Esophagus muscularis mucosa (tissue), 3 donors: Measurements from ENCODE around the gene SBDS.

Source experiments
- CTCF ChIP-seq, 3 experiments: fragments of 200-600 bp in 2 of 3; fragments of 450-650 bp in 1 of 3; sonication (generic) in 2 of 3; IDR thresholded peaks; one replicate each; pipeline ENCODE4 v1.5.1; 2017 to 2019; ENCODE audit warnings: antibody characterized with exemption in 3 of 3, mild to moderate bottlenecking in 2 of 3, moderate library complexity in 1 of 3
- POLR2A ChIP-seq: fragments of 450-650 bp; IDR thresholded peaks from one replicate; pipeline ENCODE4 v1.6.1; 2017; ENCODE audit warnings: antibody characterized with exemption, moderate library complexity, mild to moderate bottlenecking, low read depth
- POLR2AphosphoS5 ChIP-seq, 2 donors: sonication (generic); formaldehyde crosslinking; IDR thresholded peaks; one replicate each; pipeline ENCODE4 v1.6.1; 2017; ENCODE audit warnings: antibody characterized with exemption in 2 of 2

GRCh38 chr7:66950763-66951162 lies 44.6 kb downstream of the SBDS start:
- TF ChIP-seq CTCF (IDR thresholded peaks at IDR 0.05) (no peak), POLR2AphosphoS5 (IDR thresholded peaks at IDR 0.05) (no peak), POLR2A (no peak)
